ENCODE data around the gene LPP. TPM values are rescaled to one million over a fixed set of nuclear protein-coding genes. Genes with fewer than 3 reads are reported as not detected.

The LPP gene
- polyA plus RNA-seq, 3 donors: 14.1 to 23.2 (median 15.3) TPM

DNA sequence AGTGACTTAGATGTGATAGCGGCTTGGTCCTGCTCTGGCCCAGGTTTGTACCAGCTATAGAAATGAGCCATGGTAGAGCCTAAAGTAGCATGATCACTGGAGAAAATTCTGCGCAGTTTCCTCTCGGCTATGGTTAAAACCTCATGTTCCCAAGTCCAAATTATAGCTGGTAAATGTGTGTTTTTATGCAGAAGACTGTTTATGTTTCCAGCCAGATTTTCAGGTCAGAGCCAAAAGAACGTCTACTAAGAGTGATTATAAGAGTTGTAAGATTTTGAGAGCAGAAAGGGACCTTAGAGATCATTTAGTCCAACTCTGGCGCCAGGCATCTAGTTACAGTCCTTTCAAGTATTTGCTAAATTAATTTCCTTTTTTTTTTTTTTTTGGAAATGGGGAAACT is 333.7 kb downstream of the LPP start:
- Histone ChIP-seq H2AFZ (ENCODE audit: insufficient read depth, low read depth, low read length, poor library complexity, severe bottlenecking) (no peak overlapping the region), H4K20me1 (ENCODE audit: insufficient read depth, low read length) (no peaks in the 10 kb centered on the region), H3K27ac (ENCODE audit: low read depth in 1 of 2, low read length in 2 of 2) (no peak overlapping the region), H3K4me2 (replicated peaks; ENCODE audit: extremely low read depth, low read length, poor library complexity, severe bottlenecking) (no peak overlapping the region), H3K9ac (ENCODE audit: insufficient read depth, low read length, poor library complexity, severe bottlenecking) (no peak overlapping the region), H3K4me3 (replicated peaks in 1 of 3; ENCODE audit: low read depth in 2 of 3, low read length in 3 of 3) (no peak overlapping the region), H3K27me3 (ENCODE audit: control insufficient read depth in 2 of 2, insufficient read depth in 2 of 2, low read length in 2 of 2) (no peaks in the 10 kb centered on the region), H3K9me3 (replicated peaks in 1 of 2; ENCODE audit: control insufficient read depth in 1 of 2, insufficient read depth in 1 of 2, low read length in 2 of 2) (no peaks in the 10 kb centered on the region), H3K79me2 (ENCODE audit: insufficient read depth, low read length) (no peaks in the 10 kb centered on the region), H3K4me1 (ENCODE audit: control insufficient read depth in 1 of 2, insufficient read depth in 2 of 2, low read length in 2 of 2) (peaks cover 7 to 9% of the 10 kb centered on the region in 2 donors), H3K36me3 (replicated peaks in 1 of 2; ENCODE audit: control insufficient read depth in 1 of 2, insufficient read depth in 2 of 2, low read length in 2 of 2) (peaks cover 8 to 23% of the 10 kb centered on the region in 2 donors)
- intact Hi-C loops (cut with micrococcal nuclease): no loop called here
- no peak for DNase-seq
- H3K4me1 Mint-ChIP-seq: peaks cover 15% of the 10 kb centered on the region
- TF ChIP-seq, protein P1, sequence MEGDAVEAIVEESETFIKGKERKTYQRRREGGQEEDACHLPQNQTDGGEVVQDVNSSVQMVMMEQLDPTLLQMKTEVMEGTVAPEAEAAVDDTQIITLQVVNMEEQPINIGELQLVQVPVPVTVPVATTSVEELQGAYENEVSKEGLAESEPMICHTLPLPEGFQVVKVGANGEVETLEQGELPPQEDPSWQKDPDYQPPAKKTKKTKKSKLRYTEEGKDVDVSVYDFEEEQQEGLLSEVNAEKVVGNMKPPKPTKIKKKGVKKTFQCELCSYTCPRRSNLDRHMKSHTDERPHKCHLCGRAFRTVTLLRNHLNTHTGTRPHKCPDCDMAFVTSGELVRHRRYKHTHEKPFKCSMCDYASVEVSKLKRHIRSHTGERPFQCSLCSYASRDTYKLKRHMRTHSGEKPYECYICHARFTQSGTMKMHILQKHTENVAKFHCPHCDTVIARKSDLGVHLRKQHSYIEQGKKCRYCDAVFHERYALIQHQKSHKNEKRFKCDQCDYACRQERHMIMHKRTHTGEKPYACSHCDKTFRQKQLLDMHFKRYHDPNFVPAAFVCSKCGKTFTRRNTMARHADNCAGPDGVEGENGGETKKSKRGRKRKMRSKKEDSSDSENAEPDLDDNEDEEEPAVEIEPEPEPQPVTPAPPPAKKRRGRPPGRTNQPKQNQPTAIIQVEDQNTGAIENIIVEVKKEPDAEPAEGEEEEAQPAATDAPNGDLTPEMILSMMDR (IDR thresholded peaks at IDR 0.05): no peak
- H3K4me3 Mint-ChIP-seq: no peak overlapping the region
- WGBS (ENCODE audit: insufficient coverage): 100% methylated on average over 1 of the region's 5 CpGs
- H3K36me3 Mint-ChIP-seq: peaks cover 39 to 52% of the 10 kb centered on the region in 2 donors
- H3K27ac Mint-ChIP-seq: no peak overlapping the region
- H3K9me3 Mint-ChIP-seq: peaks cover 0 to 4% (median 2%) of the 10 kb centered on the region in 7 donors
- no peaks in the 10 kb centered on the region for H3K27me3 Mint-ChIP-seq (ENCODE audit: low read depth in 3 of 3)

DNA sequence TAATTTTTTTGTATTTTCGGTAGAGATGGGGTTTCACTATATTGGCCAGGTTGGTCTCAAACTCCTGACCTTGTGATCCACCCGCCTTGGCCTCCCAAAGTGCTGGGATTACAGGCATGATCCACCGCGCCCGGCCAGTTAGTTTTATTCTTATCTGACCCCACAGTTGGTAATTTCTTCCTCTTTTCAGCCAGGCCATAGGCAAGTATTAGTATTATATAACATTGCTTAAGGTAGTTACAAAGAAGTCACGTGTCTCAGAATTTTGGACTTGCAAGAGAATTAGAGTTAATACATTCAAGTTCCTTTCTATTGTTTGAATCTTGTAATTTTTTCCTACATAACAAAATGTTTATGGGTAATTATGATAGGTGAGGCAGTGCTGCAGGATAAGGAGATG is 334.8 kb downstream of the LPP start:
- no peak for DNase-seq
- Histone ChIP-seq H3K9me3 (replicated peaks in 1 of 2; ENCODE audit: control insufficient read depth in 1 of 2, insufficient read depth in 1 of 2, low read length in 2 of 2) (no peaks in the 10 kb centered on the region), H3K27me3 (ENCODE audit: control insufficient read depth in 2 of 2, insufficient read depth in 2 of 2, low read length in 2 of 2) (no peaks in the 10 kb centered on the region), H3K4me2 (replicated peaks; ENCODE audit: extremely low read depth, low read length, poor library complexity, severe bottlenecking) (no peak overlapping the region), H3K27ac (ENCODE audit: low read depth in 1 of 2, low read length in 2 of 2) (no peak overlapping the region), H3K36me3 (replicated peaks in 1 of 2; ENCODE audit: control insufficient read depth in 1 of 2, insufficient read depth in 2 of 2, low read length in 2 of 2) (peaks cover 8 to 23% of the 10 kb centered on the region in 2 donors), H4K20me1 (ENCODE audit: insufficient read depth, low read length) (no peaks in the 10 kb centered on the region), H3K9ac (ENCODE audit: insufficient read depth, low read length, poor library complexity, severe bottlenecking) (no peak overlapping the region), H3K4me3 (replicated peaks in 1 of 3; ENCODE audit: low read depth in 2 of 3, low read length in 3 of 3) (no peak overlapping the region), H3K4me1 (ENCODE audit: control insufficient read depth in 1 of 2, insufficient read depth in 2 of 2, low read length in 2 of 2) (peaks cover 7 to 9% of the 10 kb centered on the region in 2 donors), H2AFZ (ENCODE audit: insufficient read depth, low read depth, low read length, poor library complexity, severe bottlenecking) (no peak overlapping the region), H3K79me2 (ENCODE audit: insufficient read depth, low read length) (no peaks in the 10 kb centered on the region)
- H3K4me3 Mint-ChIP-seq: no peak overlapping the region
- peak overlapping the region in 2 of 7 donors; percentile 29 to 78 for H3K27ac Mint-ChIP-seq
- peaks cover 40 to 48% of the 10 kb centered on the region in 2 donors for H3K36me3 Mint-ChIP-seq
- no peaks in the 10 kb centered on the region for H3K27me3 Mint-ChIP-seq (ENCODE audit: low read depth in 3 of 3)
- peaks cover 15% of the 10 kb centered on the region for H3K4me1 Mint-ChIP-seq
- WGBS (ENCODE audit: insufficient coverage): no CpG with 5 or more reads among the region's 6 CpGs
- TF ChIP-seq, protein P1 (IDR thresholded peaks at IDR 0.05): no peak
- intact Hi-C loops (cut with micrococcal nuclease): no loop called here
- H3K9me3 Mint-ChIP-seq: peaks cover 0 to 4% (median 2%) of the 10 kb centered on the region in 7 donors

All from CD14-positive monocyte (primary cell).